Measurements from ENCODE around the gene STARD4.

- TF ChIP-seq CTCF (conservative IDR thresholded peaks at IDR 0.05; ENCODE audit: low read length) (no peak), EZH2phosphoT487 (IDR thresholded peaks at IDR 0.05; ENCODE audit: borderline replicate concordance) (no peak)
These were observed 6.4 kb upstream of the STARD4 start for GRCh38 chr5:111518777-111519176.
